ENCODE results near the gene SFXN4. TPM values are rescaled to one million over a fixed set of nuclear protein-coding genes. Genes with fewer than 3 reads are reported as not detected.

Gene SFXN4
- total and polyA plus RNA-seq, 9 of the 15 experiments (the other 6 are each of a cell fraction or from before 2014, with no cell fraction given): 40.1 to 97.8 (median 54.5) TPM

DNA sequence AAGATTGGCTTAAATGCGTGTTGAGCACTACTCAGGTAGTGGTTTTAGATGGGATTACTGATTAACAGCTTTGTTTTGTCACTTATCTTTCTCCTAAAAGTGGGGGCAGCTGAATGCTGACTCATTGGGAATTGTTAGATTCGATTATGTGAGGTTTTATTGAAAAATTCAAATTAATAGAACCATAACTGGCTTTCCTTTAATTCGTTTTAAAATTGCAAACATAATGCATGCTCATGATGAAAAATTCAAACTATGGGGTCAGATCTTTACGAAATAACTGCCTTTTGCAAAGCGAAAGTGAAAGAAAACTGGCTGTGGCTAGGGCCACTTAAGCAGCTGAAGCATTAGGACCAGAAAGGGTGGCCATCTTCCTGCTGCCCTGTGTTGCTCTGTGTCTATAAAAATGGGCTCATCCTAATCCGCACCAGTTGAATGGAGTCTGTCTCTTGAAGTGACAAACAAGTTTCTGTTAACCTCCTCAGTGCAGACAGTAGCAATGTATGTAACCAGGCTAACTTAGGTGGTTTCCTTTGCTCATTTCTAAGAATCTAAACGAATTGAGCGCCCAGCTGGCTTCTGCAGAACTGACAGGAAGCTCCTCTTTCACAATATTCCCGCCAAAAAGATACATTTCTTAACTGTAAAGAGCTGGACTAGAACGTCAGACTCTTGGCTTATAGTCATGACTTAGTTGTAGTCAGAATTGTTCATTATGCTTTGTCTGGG is 33.8 kb downstream of the SFXN4 start (continued):
- TF ChIP-seq CUX1 (CRISPR knock-in tag; IDR thresholded peaks at IDR 0.05) (no peak), GATA2 (CRISPR knock-in tag; IDR thresholded peaks at IDR 0.05) (no peak), BRF1 (IDR thresholded peaks at IDR 0.05; ENCODE audit: borderline replicate concordance, extremely low read depth, insufficient read length) (no peak), SOX6 (IDR thresholded peaks at IDR 0.05) (peak; percentile 83), C11orf30 (IDR thresholded peaks at IDR 0.05; ENCODE audit: low read depth) (peak; percentile 93), NFYB (IDR thresholded peaks at IDR 0.05; ENCODE audit: extremely low read depth, insufficient read length) (no peak), EP300 (IDR thresholded peaks at IDR 0.05; ENCODE audit: low read length) (0 out of 2 replicates have a peak, but pooled peaks have one; percentile 20), FOXK2 (conservative IDR thresholded peaks at IDR 0.05 in 1 of 2, IDR thresholded peaks at IDR 0.05 in 1 of 2; ENCODE audit: low read depth in 2 of 2) (peak; percentile 37 to 53; a peak in 2 of 4 replicates), E2F3 (CRISPR knock-in tag; IDR thresholded peaks at IDR 0.05) (peak; percentile 10; the same call in 1 of the 2 replicates), MAFF (IDR thresholded peaks at IDR 0.05; ENCODE audit: low read length) (peak; percentile 81), ZNF766 (CRISPR knock-in tag; conservative IDR thresholded peaks at IDR 0.05) (peak; percentile 67), MAFK (IDR thresholded peaks at IDR 0.05; ENCODE audit: low read length) (peak; percentile 74), SNIP1 (IDR thresholded peaks at IDR 0.05; ENCODE audit: low read depth) (no peak), MYC (IDR thresholded peaks at IDR 0.05; ENCODE audit: low read depth, low read length) (no peak), MYC (CRISPR knock-in tag; IDR thresholded peaks at IDR 0.05; ENCODE audit: borderline replicate concordance, low read depth) (no peak)
- TF ChIP-seq, protein P1, sequence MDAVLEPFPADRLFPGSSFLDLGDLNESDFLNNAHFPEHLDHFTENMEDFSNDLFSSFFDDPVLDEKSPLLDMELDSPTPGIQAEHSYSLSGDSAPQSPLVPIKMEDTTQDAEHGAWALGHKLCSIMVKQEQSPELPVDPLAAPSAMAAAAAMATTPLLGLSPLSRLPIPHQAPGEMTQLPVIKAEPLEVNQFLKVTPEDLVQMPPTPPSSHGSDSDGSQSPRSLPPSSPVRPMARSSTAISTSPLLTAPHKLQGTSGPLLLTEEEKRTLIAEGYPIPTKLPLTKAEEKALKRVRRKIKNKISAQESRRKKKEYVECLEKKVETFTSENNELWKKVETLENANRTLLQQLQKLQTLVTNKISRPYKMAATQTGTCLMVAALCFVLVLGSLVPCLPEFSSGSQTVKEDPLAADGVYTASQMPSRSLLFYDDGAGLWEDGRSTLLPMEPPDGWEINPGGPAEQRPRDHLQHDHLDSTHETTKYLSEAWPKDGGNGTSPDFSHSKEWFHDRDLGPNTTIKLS (IDR thresholded peaks at IDR 0.05; ENCODE audit: borderline replicate concordance, low read depth): no peak
- TF ChIP-seq, protein P2, sequence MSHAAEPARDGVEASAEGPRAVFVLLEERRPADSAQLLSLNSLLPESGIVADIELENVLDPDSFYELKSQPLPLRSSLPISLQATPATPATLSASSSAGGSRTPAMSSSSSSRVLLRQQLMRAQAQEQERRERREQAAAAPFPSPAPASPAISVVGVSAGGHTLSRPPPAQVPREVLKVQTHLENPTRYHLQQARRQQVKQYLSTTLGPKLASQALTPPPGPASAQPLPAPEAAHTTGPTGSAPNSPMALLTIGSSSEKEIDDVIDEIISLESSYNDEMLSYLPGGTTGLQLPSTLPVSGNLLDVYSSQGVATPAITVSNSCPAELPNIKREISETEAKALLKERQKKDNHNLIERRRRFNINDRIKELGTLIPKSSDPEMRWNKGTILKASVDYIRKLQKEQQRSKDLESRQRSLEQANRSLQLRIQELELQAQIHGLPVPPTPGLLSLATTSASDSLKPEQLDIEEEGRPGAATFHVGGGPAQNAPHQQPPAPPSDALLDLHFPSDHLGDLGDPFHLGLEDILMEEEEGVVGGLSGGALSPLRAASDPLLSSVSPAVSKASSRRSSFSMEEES (CRISPR knock-in tag; IDR thresholded peaks at IDR 0.05): no peak
- TF ChIP-seq, protein P3, sequence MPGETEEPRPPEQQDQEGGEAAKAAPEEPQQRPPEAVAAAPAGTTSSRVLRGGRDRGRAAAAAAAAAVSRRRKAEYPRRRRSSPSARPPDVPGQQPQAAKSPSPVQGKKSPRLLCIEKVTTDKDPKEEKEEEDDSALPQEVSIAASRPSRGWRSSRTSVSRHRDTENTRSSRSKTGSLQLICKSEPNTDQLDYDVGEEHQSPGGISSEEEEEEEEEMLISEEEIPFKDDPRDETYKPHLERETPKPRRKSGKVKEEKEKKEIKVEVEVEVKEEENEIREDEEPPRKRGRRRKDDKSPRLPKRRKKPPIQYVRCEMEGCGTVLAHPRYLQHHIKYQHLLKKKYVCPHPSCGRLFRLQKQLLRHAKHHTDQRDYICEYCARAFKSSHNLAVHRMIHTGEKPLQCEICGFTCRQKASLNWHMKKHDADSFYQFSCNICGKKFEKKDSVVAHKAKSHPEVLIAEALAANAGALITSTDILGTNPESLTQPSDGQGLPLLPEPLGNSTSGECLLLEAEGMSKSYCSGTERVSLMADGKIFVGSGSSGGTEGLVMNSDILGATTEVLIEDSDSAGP (CRISPR knock-in tag; IDR thresholded peaks at IDR 0.05): no peak
